Measurements from ENCODE around the gene XKR8. TPM values are rescaled to one million over a fixed set of nuclear protein-coding genes. Genes with fewer than 3 reads are reported as not detected.

The XKR8 gene
- total and polyA plus RNA-seq, 2 of the 13 experiments (the other 11 are each of a cell fraction or from before 2014, with no cell fraction given) = 5.4 to 6.3 TPM

- DNase-seq (ENCODE audit: low spot score) (no peak), ATAC-seq (no peak), FAIRE-seq (no peak)
- H3K79me2 ChIP-seq (ENCODE audit: insufficient read depth, low read length) = no peaks in the 10 kb centered on the region
- in situ Hi-C loops (cut with HindIII; ENCODE audit: extremely low pct_ligation_motif_present, low pct_unique_long_range_greater_than_20kb) = no loop called here
- H3K4me3 ChIP-seq (replicated peaks in 1 of 3; ENCODE audit: insufficient read depth in 1 of 3, low read depth in 2 of 3, low read length in 3 of 3) = no peak overlapping the region
- no TSS peak for BruUV-seq (replicated peaks)
- H2AFZ ChIP-seq (ENCODE audit: low read length) = no peak overlapping the region
- no peaks in the 10 kb centered on the region for H4K20me1 ChIP-seq (ENCODE audit: insufficient read depth, low read length)
- POLR2A ChIA-PET = no interaction called here
- no peaks in the 10 kb centered on the region for H3K9me3 ChIP-seq (ENCODE audit: low read length)
- intact Hi-C loops (cut with micrococcal nuclease; ENCODE audit: unreplicated experiment) = no loop called here
- no peak overlapping the region for H3K9ac ChIP-seq (ENCODE audit: insufficient read depth, low read depth, low read length)
- CTCF ChIA-PET (ENCODE audit: low intra/inter-chr PET ratio, low total read pairs) = no interaction called here
- H3K4me2 ChIP-seq (ENCODE audit: low read depth, low read length) = no peak overlapping the region
- H3K4me1 ChIP-seq (ENCODE audit: insufficient read depth, low read length) = no peaks in the 10 kb centered on the region
- WGBS (ENCODE audit: low lambda C conversion rate) = 95% methylated on average over 3 of the region's 3 CpGs
- H3K27ac ChIP-seq (ENCODE audit: extremely low read length, insufficient read depth, low read length) = no peak overlapping the region
- H3K36me3 ChIP-seq (replicated peaks in 1 of 2; ENCODE audit: control insufficient read depth in 1 of 2, insufficient read depth in 2 of 2, low read length in 2 of 2) = peaks cover 19 to 68% of the 10 kb centered on the region in 2 experiments
- no peaks in the 10 kb centered on the region for H3K27me3 ChIP-seq (ENCODE audit: control insufficient read depth in 1 of 2, insufficient read depth in 2 of 2, low read length in 2 of 2)
- TF ChIP-seq KMT2A (CRISPR knock-in tag; IDR thresholded peaks at IDR 0.05) = no peak
- TF ChIP-seq ZNF841 (CRISPR knock-in tag; IDR thresholded peaks at IDR 0.05; ENCODE audit: borderline replicate concordance) = no peak
- no peak for TF ChIP-seq ARID5B (CRISPR knock-in tag; IDR thresholded peaks at IDR 0.05)
- TF ChIP-seq ZNF549 (CRISPR knock-in tag; IDR thresholded peaks at IDR 0.05) = no peak
- TF ChIP-seq ZBTB8A (CRISPR knock-in tag; IDR thresholded peaks at IDR 0.05; ENCODE audit: borderline replicate concordance, low read depth) = no peak
- no peak for TF ChIP-seq ZNF263 (CRISPR knock-in tag; IDR thresholded peaks at IDR 0.05)
- no peak for TF ChIP-seq ZNF260 (CRISPR knock-in tag; IDR thresholded peaks at IDR 0.05; ENCODE audit: borderline replicate concordance, low read depth)
- TF ChIP-seq MLXIP (CRISPR knock-in tag; IDR thresholded peaks at IDR 0.05; ENCODE audit: borderline replicate concordance) = no peak
- no peak for TF ChIP-seq ATF3 (CRISPR knock-in tag; IDR thresholded peaks at IDR 0.05)
- TF ChIP-seq ZNF652 (CRISPR knock-in tag; IDR thresholded peaks at IDR 0.05; ENCODE audit: borderline replicate concordance, low read depth) = no peak
- no peak for TF ChIP-seq ZSCAN9 (CRISPR knock-in tag; IDR thresholded peaks at IDR 0.05; ENCODE audit: borderline replicate concordance)
- TF ChIP-seq STAT5B (CRISPR knock-in tag; IDR thresholded peaks at IDR 0.05) = no peak
- TF ChIP-seq ZFP91 (CRISPR knock-in tag; IDR thresholded peaks at IDR 0.05; ENCODE audit: borderline replicate concordance) = no peak
- no peak for TF ChIP-seq ZBTB46 (CRISPR knock-in tag; IDR thresholded peaks at IDR 0.05; ENCODE audit: borderline replicate concordance)
- TF ChIP-seq PHF21A (CRISPR knock-in tag; IDR thresholded peaks at IDR 0.05) = no peak
Measured at GRCh38 chr1:27993241-27993640, 33.5 kb downstream of the XKR8 start.

Measured in HepG2 (cell line).